ENCODE results near the gene MTG1. TPM values are rescaled to one million over a fixed set of nuclear protein-coding genes. Genes with fewer than 3 reads are reported as not detected.

MTG1 gene
- total RNA-seq, 1 donor from 2014 or later, result 33.0 TPM

GRCh38 chr10:133461027-133461426 lies 67.1 kb downstream of the MTG1 start:
- Histone ChIP-seq H3K27ac (no peak overlapping the region), H3K4me3 (no peak overlapping the region), H3K9me3 (no peaks in the 10 kb centered on the region), H3K36me3 (no peaks in the 10 kb centered on the region), H3K27me3 (no peaks in the 10 kb centered on the region), H3K4me1 (no peaks in the 10 kb centered on the region)
- no peak for ATAC-seq
- TF ChIP-seq CTCF (IDR thresholded peaks at IDR 0.05), result no peak
- intact Hi-C loops (cut with DNase I), result no loop called here
- no peak for DNase-seq

- no peaks in the 10 kb centered on the region for H3K36me3 ChIP-seq
- no peaks in the 10 kb centered on the region for H3K4me1 ChIP-seq
- H3K27ac ChIP-seq, result no peak overlapping the region
- ATAC-seq (no peak), DNase-seq (no peak)
- TF ChIP-seq CTCF (IDR thresholded peaks at IDR 0.05), result no peak
- no peaks in the 10 kb centered on the region for H3K27me3 ChIP-seq
- intact Hi-C loops (cut with DNase I), result no loop called here
- H3K9me3 ChIP-seq, result no peaks in the 10 kb centered on the region
- no peak overlapping the region for H3K4me3 ChIP-seq
Observed at GRCh38 chr10:133461841-133462240, 67.9 kb downstream of the MTG1 start.

GRCh38 chr10:133462512-133463305 lies 68.8 kb downstream of the MTG1 start:
- no peak for TF ChIP-seq CTCF (IDR thresholded peaks at IDR 0.05)
- no peak overlapping the region for H3K4me3 ChIP-seq
- DNase-seq (no peak), ATAC-seq (no peak)
- no peaks in the 10 kb centered on the region for H3K36me3 ChIP-seq
- no peaks in the 10 kb centered on the region for H3K27me3 ChIP-seq
- intact Hi-C loops (cut with DNase I), result no loop called here
- H3K9me3 ChIP-seq, result no peaks in the 10 kb centered on the region
- H3K4me1 ChIP-seq, result no peaks in the 10 kb centered on the region
- H3K27ac ChIP-seq, result no peak overlapping the region

GRCh38 chr10:133464582-133465031 lies 70.7 kb downstream of the MTG1 start:
- Histone ChIP-seq H3K4me1 (no peaks in the 10 kb centered on the region), H3K36me3 (no peaks in the 10 kb centered on the region), H3K4me3 (no peak overlapping the region), H3K9me3 (no peaks in the 10 kb centered on the region), H3K27me3 (no peaks in the 10 kb centered on the region), H3K27ac (no peak overlapping the region)
- TF ChIP-seq CTCF (IDR thresholded peaks at IDR 0.05), result no peak
- ATAC-seq (peak; percentile 5), DNase-seq (no peak)
- intact Hi-C loops (cut with DNase I), result no loop called here

- H3K4me3 ChIP-seq, result no peak overlapping the region
- no peak for TF ChIP-seq CTCF (IDR thresholded peaks at IDR 0.05)
- no peaks in the 10 kb centered on the region for H3K9me3 ChIP-seq
- no peaks in the 10 kb centered on the region for H3K4me1 ChIP-seq
- no peaks in the 10 kb centered on the region for H3K27me3 ChIP-seq
- ATAC-seq (peak; percentile 11), DNase-seq (no peak)
- intact Hi-C loops (cut with DNase I), result no loop called here
- H3K27ac ChIP-seq, result no peak overlapping the region
- no peaks in the 10 kb centered on the region for H3K36me3 ChIP-seq
Observed at GRCh38 chr10:133465191-133465949, 71.4 kb downstream of the MTG1 start.
